ENCODE measurements around the gene AKNA.

The AKNA gene

DNA sequence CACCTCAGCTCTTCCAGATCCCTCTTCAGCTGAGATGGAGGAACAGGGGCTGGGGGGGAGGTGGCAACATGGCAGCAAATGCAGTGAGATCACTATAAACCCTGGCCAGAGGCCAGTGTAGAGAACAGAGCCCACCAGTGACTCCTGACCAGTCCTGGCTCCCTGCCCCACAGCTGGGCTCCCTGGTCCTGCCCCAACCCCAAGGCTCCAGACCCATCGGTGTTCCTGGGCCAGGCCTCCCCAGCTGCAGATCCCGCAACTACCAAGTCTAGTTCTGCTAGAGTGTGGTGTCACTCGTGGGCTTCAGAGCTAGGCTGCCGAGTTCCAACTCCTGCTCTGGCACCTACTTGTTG is 16.8 kb downstream of the AKNA start:
- TF ChIP-seq, protein P1, sequence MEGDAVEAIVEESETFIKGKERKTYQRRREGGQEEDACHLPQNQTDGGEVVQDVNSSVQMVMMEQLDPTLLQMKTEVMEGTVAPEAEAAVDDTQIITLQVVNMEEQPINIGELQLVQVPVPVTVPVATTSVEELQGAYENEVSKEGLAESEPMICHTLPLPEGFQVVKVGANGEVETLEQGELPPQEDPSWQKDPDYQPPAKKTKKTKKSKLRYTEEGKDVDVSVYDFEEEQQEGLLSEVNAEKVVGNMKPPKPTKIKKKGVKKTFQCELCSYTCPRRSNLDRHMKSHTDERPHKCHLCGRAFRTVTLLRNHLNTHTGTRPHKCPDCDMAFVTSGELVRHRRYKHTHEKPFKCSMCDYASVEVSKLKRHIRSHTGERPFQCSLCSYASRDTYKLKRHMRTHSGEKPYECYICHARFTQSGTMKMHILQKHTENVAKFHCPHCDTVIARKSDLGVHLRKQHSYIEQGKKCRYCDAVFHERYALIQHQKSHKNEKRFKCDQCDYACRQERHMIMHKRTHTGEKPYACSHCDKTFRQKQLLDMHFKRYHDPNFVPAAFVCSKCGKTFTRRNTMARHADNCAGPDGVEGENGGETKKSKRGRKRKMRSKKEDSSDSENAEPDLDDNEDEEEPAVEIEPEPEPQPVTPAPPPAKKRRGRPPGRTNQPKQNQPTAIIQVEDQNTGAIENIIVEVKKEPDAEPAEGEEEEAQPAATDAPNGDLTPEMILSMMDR (IDR thresholded peaks at IDR 0.05; ENCODE audit: insufficient read depth, low read length, missing control alignments): no peak
- no peak overlapping the region for H3K4me3 ChIP-seq (ENCODE audit: low read depth, low read length)
- ChIA-PET CTCF (interaction anchor here (0.6 to 1.3 kb wide), 2 partner anchors 8 to 25 kb away, joined by 3 to 5 read pairs; no protein-coding TSS in a partner anchor), POLR2A (no interaction called here)
- DNase-seq (ENCODE audit: low read depth, low spot score): no peak

DNA sequence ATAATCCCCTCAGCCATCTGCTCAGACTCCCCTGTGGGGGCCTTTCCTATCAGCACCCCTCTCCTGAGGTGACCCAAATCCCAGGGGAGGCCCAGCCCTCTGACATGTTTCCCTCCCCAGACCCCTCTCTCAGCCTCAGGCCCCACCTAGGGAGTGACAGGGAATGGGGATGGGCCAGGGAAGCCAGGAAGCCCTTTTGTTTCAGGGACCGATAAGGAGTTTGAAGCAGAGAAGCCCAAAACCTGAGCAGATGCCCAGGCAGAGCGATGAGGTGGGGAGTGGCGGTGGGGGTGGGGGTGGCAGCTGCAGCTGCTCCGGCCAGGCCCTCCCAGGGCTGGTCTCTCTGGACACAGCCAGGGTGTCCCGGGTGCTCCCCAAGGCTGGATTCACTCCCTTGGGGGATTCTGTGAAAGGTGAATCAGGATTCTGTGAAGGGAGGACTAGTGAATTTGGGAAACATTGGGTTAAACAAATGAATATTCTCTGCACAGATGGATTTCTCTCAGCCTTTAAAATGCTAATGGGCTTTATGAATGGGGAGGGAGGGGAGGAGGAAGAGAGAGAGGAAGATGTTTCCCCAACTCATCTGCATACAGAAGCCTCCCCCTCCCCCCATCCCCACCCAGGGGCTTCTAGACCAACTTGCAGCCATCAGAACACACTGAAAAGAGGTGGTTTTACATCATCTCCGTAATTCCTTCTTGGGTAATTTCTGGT is 17.4 kb downstream of the AKNA start:
- ChIA-PET CTCF (interaction anchor here (0.6 to 1.3 kb wide), 2 partner anchors 8 to 26 kb away, joined by 3 to 5 read pairs; no protein-coding TSS in a partner anchor), POLR2A (no interaction called here)
- TF ChIP-seq, protein P1 (IDR thresholded peaks at IDR 0.05; ENCODE audit: insufficient read depth, low read length, missing control alignments): no peak
- DNase-seq (ENCODE audit: low read depth, low spot score): no peak
- no peak overlapping the region for H3K4me3 ChIP-seq (ENCODE audit: low read depth, low read length)

DNA sequence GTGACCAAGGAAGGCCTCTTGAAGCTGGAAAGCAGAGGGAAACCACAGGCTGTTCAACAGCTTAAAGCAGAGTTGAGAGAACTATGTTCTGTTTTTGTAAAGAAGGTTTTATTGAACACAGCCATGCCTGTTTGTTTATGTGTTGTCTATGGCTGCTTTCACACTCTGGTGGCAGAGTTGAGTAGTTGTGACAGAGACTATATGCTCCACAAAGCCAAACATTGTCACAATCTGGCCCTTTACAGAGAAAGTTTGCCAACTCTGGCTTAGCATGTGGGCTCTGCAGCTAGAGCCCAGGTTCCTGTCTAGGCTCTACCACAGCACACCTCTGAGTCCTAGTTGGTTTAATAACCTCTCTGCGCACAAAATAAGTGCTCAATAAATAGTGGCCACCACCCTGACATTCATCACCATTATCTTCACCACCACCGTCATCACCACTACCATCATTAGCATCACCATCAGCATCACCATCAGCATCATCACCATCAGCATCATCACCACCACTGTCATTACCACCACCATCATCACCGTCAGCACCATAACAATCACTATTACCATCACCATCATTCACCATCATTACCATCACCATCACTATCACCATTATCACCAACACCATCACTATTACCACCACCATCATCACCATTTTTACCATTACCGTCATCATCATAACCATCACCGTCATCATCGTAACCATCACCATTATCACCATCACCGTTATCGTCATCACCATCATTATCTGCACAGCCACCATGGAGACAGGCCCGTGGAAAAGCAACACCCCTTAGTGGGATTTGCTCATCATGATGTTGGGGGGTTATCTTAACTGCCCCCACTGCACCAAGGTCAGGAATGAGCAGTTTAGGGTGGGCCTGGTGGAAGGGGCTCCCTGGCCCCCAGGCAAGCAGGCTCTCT is 18.3 kb downstream of the AKNA start:
- TF ChIP-seq, protein P1 (IDR thresholded peaks at IDR 0.05; ENCODE audit: insufficient read depth, low read length, missing control alignments): no peak
- DNase-seq (ENCODE audit: low read depth, low spot score): no peak
- ChIA-PET POLR2A (no interaction called here), CTCF (no interaction called here)
- no peak overlapping the region for H3K4me3 ChIP-seq (ENCODE audit: low read depth, low read length)

DNA sequence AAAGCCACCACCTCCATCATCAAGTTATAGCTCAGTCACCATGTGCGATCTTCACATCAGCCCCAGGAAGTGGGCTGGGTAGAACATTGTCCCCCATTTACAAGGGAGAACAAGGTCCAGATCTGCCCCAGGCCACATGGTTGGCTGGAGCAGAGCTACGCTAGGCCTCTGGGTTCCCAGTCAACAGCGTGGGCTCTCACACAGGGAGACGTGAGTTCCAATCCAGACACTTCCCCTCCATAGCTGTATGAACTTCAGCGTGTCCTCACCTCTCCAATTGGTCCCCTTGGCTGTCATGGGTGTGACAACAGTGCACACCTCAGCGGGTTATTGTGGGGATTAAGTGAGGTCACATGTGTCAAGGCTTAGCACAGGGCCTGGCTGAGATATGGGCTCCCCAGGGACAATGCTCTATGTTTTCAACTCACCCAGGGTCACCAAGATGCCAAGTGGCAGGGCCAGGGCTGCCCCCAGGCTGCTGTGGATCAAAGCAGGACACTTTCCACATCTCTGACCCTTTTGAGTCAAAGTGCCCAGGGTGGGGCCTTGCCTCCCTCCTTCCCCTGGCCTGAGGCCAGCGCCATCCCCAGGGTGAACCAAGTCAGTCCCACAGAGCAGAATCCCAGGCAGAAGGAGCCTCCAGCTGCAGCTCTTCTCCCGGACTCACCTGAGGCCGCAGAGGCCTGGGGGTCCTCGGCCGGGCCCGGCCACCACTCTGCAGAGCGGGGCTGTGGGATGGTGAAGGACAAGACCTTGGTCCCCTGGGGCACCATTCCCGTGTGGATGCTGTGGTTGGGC is 19.8 kb downstream of the AKNA start:
- ChIA-PET CTCF (interaction anchor here (1.1 to 1.6 kb wide), 5 partner anchors 11 to 28 kb away, joined by 3 to 4 read pairs (median 3); no protein-coding TSS in a partner anchor), POLR2A (interaction anchor here (0.5 kb wide), 1 partner anchor 25 kb away, joined by 3 read pairs; no protein-coding TSS in a partner anchor)
- TF ChIP-seq, protein P1 (IDR thresholded peaks at IDR 0.05; ENCODE audit: insufficient read depth, low read length, missing control alignments): no peak
- no peak overlapping the region for H3K4me3 ChIP-seq (ENCODE audit: low read depth, low read length)
- DNase-seq (ENCODE audit: low read depth, low spot score): no peak

DNA sequence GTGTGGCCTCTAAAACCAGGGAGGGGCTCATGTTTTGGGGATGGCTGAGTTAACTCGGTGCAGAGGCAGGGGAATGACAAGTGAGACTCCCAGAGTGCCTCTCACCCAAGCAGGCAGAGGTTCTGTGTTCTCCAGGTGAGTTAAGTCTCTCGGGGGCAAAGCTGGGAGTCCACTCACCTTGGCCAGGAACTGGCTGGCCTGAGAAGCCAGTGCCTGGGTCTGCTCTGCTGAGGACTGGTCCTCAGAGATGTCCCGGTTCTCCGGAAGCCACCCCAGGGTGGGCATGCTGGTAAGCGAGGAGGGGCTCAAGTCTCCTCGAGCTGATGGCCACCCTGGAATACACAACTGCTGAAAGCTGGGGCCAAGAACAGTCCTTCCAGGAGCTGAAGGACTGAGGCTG is 20.4 kb downstream of the AKNA start:
- ChIA-PET CTCF (interaction anchor here (1.1 to 1.6 kb wide), 5 partner anchors 12 to 28 kb away, joined by 3 to 6 read pairs (median 3); no protein-coding TSS in a partner anchor), POLR2A (interaction anchor here (0.5 kb wide), 1 partner anchor 26 kb away, joined by 3 read pairs; no protein-coding TSS in a partner anchor)
- TF ChIP-seq, protein P1 (IDR thresholded peaks at IDR 0.05; ENCODE audit: insufficient read depth, low read length, missing control alignments): no peak
- no peak for DNase-seq (ENCODE audit: low read depth, low spot score)
- H3K4me3 ChIP-seq (ENCODE audit: low read depth, low read length): no peak overlapping the region

Measured in AG04449 (cell line).